Transverse colon (tissue), 4 donors: ENCODE data around the gene PM20D2. TPM values are rescaled to one million over a fixed set of nuclear protein-coding genes. Genes with fewer than 3 reads are reported as not detected.

ENCODE experiments used
- DNase-seq: peaks from one replicate; pipeline ENCODE4 v3.0.0-alpha.2; 2019
- H3K27ac ChIP-seq, 4 donors: fragments of 200-600 bp; sonication (generic); 2 replicates each; pipeline ENCODE4 v1.5.1; 2016 to 2018; ENCODE audit warnings: inconsistent platforms in 4 of 4
- H3K27me3 ChIP-seq: fragments of 200-600 bp; sonication (generic); 2 replicates; pipeline ENCODE4 v1.5.1; 2017; ENCODE audit warnings: inconsistent platforms
- H3K36me3 ChIP-seq, 4 donors: fragments of 200-600 bp; sonication (generic); 2 replicates each; pipeline ENCODE4 v1.5.1; 2017 to 2019; ENCODE audit warnings: inconsistent platforms in 4 of 4
- H3K4me1 ChIP-seq, 4 donors: fragments of 200-600 bp; sonication (generic); 2 replicates each; pipeline ENCODE4 v1.5.1; 2017 to 2020; ENCODE audit warnings: inconsistent platforms in 4 of 4
- H3K4me3 ChIP-seq, 4 donors: fragments of 200-600 bp; sonication (generic); 1 replicate in 1 of 4; 2 replicates in 3 of 4; pipeline versions ENCODE4 v1.5.1 to v1.6.1; 2017 to 2019; ENCODE audit warnings: inconsistent platforms in 4 of 4
- H3K9me3 ChIP-seq, 2 donors: fragments of 200-600 bp; sonication (generic); 2 replicates each; pipeline ENCODE4 v1.5.1; 2017 to 2019; ENCODE audit warnings: inconsistent platforms in 2 of 2
- CTCF ChIP-seq, 5 experiments: fragments of 200-600 bp in 3 of 5; fragments of 450-650 bp in 2 of 5; sonication (generic) in 3 of 5; IDR thresholded peaks; 1 replicate in 2 of 5; 2 replicates in 3 of 5; pipeline ENCODE4 v1.5.1; 2016 to 2017; ENCODE audit warnings: antibody characterized with exemption in 5 of 5, inconsistent platforms in 3 of 5, mild to moderate bottlenecking in 2 of 5, moderate library complexity in 1 of 5
- EP300 ChIP-seq: sonication (generic); formaldehyde crosslinking; IDR thresholded peaks from one replicate; pipeline ENCODE4 v1.6.1; 2017; ENCODE audit warnings: antibody characterized with exemption, low read depth
- POLR2A ChIP-seq: fragments of 450-650 bp; IDR thresholded peaks from one replicate; pipeline ENCODE4 v1.6.1; 2016; ENCODE audit warnings: antibody characterized with exemption, mild to moderate bottlenecking, moderate library complexity
- POLR2AphosphoS5 ChIP-seq, 3 donors: sonication (generic); formaldehyde crosslinking; IDR thresholded peaks; one replicate each; pipeline ENCODE4 v1.6.1; 2016; ENCODE audit warnings: antibody characterized with exemption in 3 of 3
- WGBS, 2 donors: methylation state at CpG; one replicate each; pipeline ENCODE4 v1.1.5; 2018; ENCODE audit warnings: low coverage in 1 of 2; 5-methylcytosine and 5-hydroxymethylcytosine counted together
- in situ Hi-C, 4 donors: fragments of 200-750 bp; cut with MboI; loops; one replicate each; pipeline versions ENCODE4 v1.15.0 to v1.15.1; 2017; ENCODE audit warnings: low sequenced_read_pairs in 3 of 4, low pct_ligation_motif_present in 1 of 4, low pct_unique_long_range_greater_than_20kb in 1 of 4
- intact Hi-C: fragments of 100-400 bp; cut with DNase I; formaldehyde crosslinking; loops from one replicate; pipeline ENCODE4 v1.15.1; 2023; ENCODE audit warnings: low total_unique reads
- total RNA-seq, 4 donors: library from RNA; depleted of rRNA; stranded (reverse); fragments of >200 nt; gene quantifications; one replicate each; pipeline ENCODE4 v1.1.0, GENCODE V29; 2016

Gene PM20D2
- total RNA-seq, 4 donors from 2014 or later: 3.7 to 16.4 (median 12.4) TPM

- H3K36me3 ChIP-seq: no peaks in the 10 kb centered on the region
- H3K9me3 ChIP-seq: no peaks in the 10 kb centered on the region
- in situ Hi-C loops: no loop called here
- peak overlapping the region; percentile 45 to 73 (median 50) for H3K27ac ChIP-seq
- DNase-seq: no peak
- no peaks in the 10 kb centered on the region for H3K27me3 ChIP-seq
- no peak overlapping the region for H3K4me3 ChIP-seq
- TF ChIP-seq CTCF (IDR thresholded peaks at IDR 0.05) (no peak), EP300 (no peak), POLR2A (no peak), POLR2AphosphoS5 (IDR thresholded peaks at IDR 0.05) (no peak)
- WGBS, 2 donors: 50 to 53% methylated on average over 3 to 5 of the region's 5 CpGs
- H3K4me1 ChIP-seq: peaks cover 4 to 24% (median 11%) of the 10 kb centered on the region in 4 donors
- intact Hi-C loops: no loop called here
Measured at GRCh38 chr6:89139509-89140346, 6.1 kb upstream of the PM20D2 start.

- Histone ChIP-seq H3K36me3 (no peaks in the 10 kb centered on the region), H3K4me3 (no peak overlapping the region), H3K9me3 (no peaks in the 10 kb centered on the region), H3K27me3 (no peaks in the 10 kb centered on the region), H3K27ac (peak overlapping the region; percentile 45 to 73 (median 50)), H3K4me1 (peaks cover 10 to 30% (median 13%) of the 10 kb centered on the region in 4 donors)
- in situ Hi-C loops (no loop called here), intact Hi-C loops (no loop called here)
- DNase-seq: no peak
- 54 to 72% methylated on average over 4 to 7 of the region's 7 CpGs for WGBS, 2 donors
- TF ChIP-seq POLR2A (no peak), EP300 (peak; percentile 93), POLR2AphosphoS5 (IDR thresholded peaks at IDR 0.05) (peak; percentile 61 to 70 (median 62)), CTCF (IDR thresholded peaks at IDR 0.05) (no peak)
Measured at GRCh38 chr6:89140347-89141156, 5.3 kb upstream of the PM20D2 start.

- H3K4me3 ChIP-seq: no peak overlapping the region
Measured at GRCh38 chr6:89144354-89144906, 1.4 kb upstream of the PM20D2 start.

More at GRCh38 chr6:89144354-89144906, 1.4 kb upstream of the PM20D2 start:
- no peaks in the 10 kb centered on the region for H3K9me3 ChIP-seq
- no peaks in the 10 kb centered on the region for H3K36me3 ChIP-seq
- intact Hi-C loops: no loop called here
- H3K27me3 ChIP-seq: no peaks in the 10 kb centered on the region
- in situ Hi-C loops: no loop called here
- H3K27ac ChIP-seq: peak overlapping the region in 2 of 4 donors; percentile 90 to 95
- peaks cover 6 to 39% (median 14%) of the 10 kb centered on the region in 4 donors for H3K4me1 ChIP-seq
- no peak for DNase-seq
- 48 to 51% methylated on average over 2 of the region's 2 CpGs for WGBS, 2 donors
- TF ChIP-seq POLR2A: no peak
- no peak for TF ChIP-seq POLR2AphosphoS5 (IDR thresholded peaks at IDR 0.05)
- TF ChIP-seq EP300: no peak
- no peak for TF ChIP-seq CTCF (IDR thresholded peaks at IDR 0.05)
